ENCODE measurements around the gene ABCB8.

Gene ABCB8

GRCh38 chr7:151057989-151058780, 29.9 kb downstream of the ABCB8 start:
- TF ChIP-seq CTCF (IDR thresholded peaks at IDR 0.05; ENCODE audit: poor library complexity, severe bottlenecking): no peak
- peaks cover 25% of the 10 kb centered on the region for H3K4me1 ChIP-seq (ENCODE audit: insufficient read depth, poor library complexity, severe bottlenecking)
- H3K27ac ChIP-seq (ENCODE audit: poor library complexity, severe bottlenecking): peak overlapping the region; percentile 86
- H3K4me3 ChIP-seq (ENCODE audit: severe bottlenecking): peak overlapping the region; percentile 48
- DNase-seq (ENCODE audit: low spot score) (peak; percentile 99), ATAC-seq (ENCODE audit: low read depth) (peak; percentile 89)
- no peaks in the 10 kb centered on the region for H3K36me3 ChIP-seq (ENCODE audit: low read depth)
- H3K27me3 ChIP-seq (ENCODE audit: insufficient read depth, poor library complexity, severe bottlenecking): no peaks in the 10 kb centered on the region
- H3K9me3 ChIP-seq (ENCODE audit: severe bottlenecking): no peaks in the 10 kb centered on the region

- Histone ChIP-seq H3K4me3 (ENCODE audit: severe bottlenecking) (peak overlapping the region; percentile 48), H3K27me3 (ENCODE audit: insufficient read depth, poor library complexity, severe bottlenecking) (no peaks in the 10 kb centered on the region), H3K36me3 (ENCODE audit: low read depth) (peaks cover 6% of the 10 kb centered on the region; the same call in 1 of the 2 replicates), H3K9me3 (ENCODE audit: severe bottlenecking) (no peaks in the 10 kb centered on the region), H3K4me1 (ENCODE audit: insufficient read depth, poor library complexity, severe bottlenecking) (peaks cover 28% of the 10 kb centered on the region), H3K27ac (ENCODE audit: poor library complexity, severe bottlenecking) (peak overlapping the region; percentile 86)
- no peak for DNase-seq (ENCODE audit: low spot score)
- TF ChIP-seq CTCF (IDR thresholded peaks at IDR 0.05; ENCODE audit: poor library complexity, severe bottlenecking): no peak
- no peak for ATAC-seq (ENCODE audit: low read depth)
Measured at GRCh38 chr7:151058781-151059366, 30.6 kb downstream of the ABCB8 start.

- Histone ChIP-seq H3K9me3 (ENCODE audit: severe bottlenecking) (no peaks in the 10 kb centered on the region), H3K4me3 (ENCODE audit: severe bottlenecking) (peak within 1 kb of the TSS; percentile 48), H3K27me3 (ENCODE audit: insufficient read depth, poor library complexity, severe bottlenecking) (no peaks in the 10 kb centered on the region), H3K4me1 (ENCODE audit: insufficient read depth, poor library complexity, severe bottlenecking) (peaks cover 28% of the 10 kb centered on the region), H3K27ac (ENCODE audit: poor library complexity, severe bottlenecking) (peak within 1 kb of the TSS; percentile 86), H3K36me3 (ENCODE audit: low read depth) (peaks cover 10% of the 10 kb centered on the region)
- ATAC-seq (ENCODE audit: low read depth): no peak
- DNase-seq (ENCODE audit: low spot score): no peak
- peak; percentile 18 for TF ChIP-seq CTCF (IDR thresholded peaks at IDR 0.05; ENCODE audit: poor library complexity, severe bottlenecking)
Measured at GRCh38 chr7:151059367-151060112, 31.3 kb downstream of the ABCB8 start, which contains the start of gene SLC4A2. SLC4A2 (plus strand) TSS chr7:151059589; CDS start chr7:151061988, 2,399 bp downstream.

- peak overlapping the region; percentile 86 for H3K27ac ChIP-seq (ENCODE audit: poor library complexity, severe bottlenecking)
- no peak for ATAC-seq (ENCODE audit: low read depth)
Measured at GRCh38 chr7:151060113-151060415, 31.8 kb downstream of the ABCB8 start.

More at GRCh38 chr7:151060113-151060415, 31.8 kb downstream of the ABCB8 start:
- DNase-seq (ENCODE audit: low spot score): no peak
- Histone ChIP-seq H3K36me3 (ENCODE audit: low read depth) (peaks cover 16% of the 10 kb centered on the region), H3K27me3 (ENCODE audit: insufficient read depth, poor library complexity, severe bottlenecking) (no peaks in the 10 kb centered on the region), H3K9me3 (ENCODE audit: severe bottlenecking) (no peaks in the 10 kb centered on the region), H3K4me3 (ENCODE audit: severe bottlenecking) (peak overlapping the region; percentile 48), H3K4me1 (ENCODE audit: insufficient read depth, poor library complexity, severe bottlenecking) (peaks cover 28% of the 10 kb centered on the region)
- no peak for TF ChIP-seq CTCF (IDR thresholded peaks at IDR 0.05; ENCODE audit: poor library complexity, severe bottlenecking)
